Esophagus (tissue), 2 donors: Measurements from ENCODE around the gene JTB. TPM values are rescaled to one million over a fixed set of nuclear protein-coding genes. Genes with fewer than 3 reads are reported as not detected.

Source experiments
- H3K27ac ChIP-seq, 2 donors: one replicate each; pipeline ENCODE4 v1.5.1; 2013; ENCODE audit warnings: low read depth in 2 of 2, mild to moderate bottlenecking in 2 of 2, inconsistent platforms in 1 of 2, low read length in 1 of 2, moderate library complexity in 1 of 2
- H3K27me3 ChIP-seq, 2 donors: one replicate each; pipeline ENCODE4 v1.6.1; 2013; ENCODE audit warnings: low read length in 2 of 2, control low read depth in 1 of 2, mild to moderate bottlenecking in 1 of 2; ENCODE audit not compliant: insufficient read depth in 2 of 2, control insufficient read depth in 1 of 2
- H3K36me3 ChIP-seq, 2 donors: one replicate each; pipeline ENCODE4 v1.6.1; 2013; ENCODE audit warnings: low read length in 1 of 2; ENCODE audit not compliant: control insufficient read depth in 2 of 2, insufficient read depth in 2 of 2
- H3K4me1 ChIP-seq, 2 donors: one replicate each; pipeline ENCODE4 v1.6.1; 2013; ENCODE audit warnings: low read length in 1 of 2; ENCODE audit not compliant: control insufficient read depth in 2 of 2, insufficient read depth in 2 of 2
- H3K4me3 ChIP-seq, 2 donors: one replicate each; pipeline ENCODE4 v1.5.1; 2013; ENCODE audit warnings: low read length in 2 of 2, mild to moderate bottlenecking in 2 of 2, low read depth in 1 of 2, moderate library complexity in 1 of 2
- H3K9me3 ChIP-seq, 2 donors: one replicate each; pipeline ENCODE4 v1.6.1; 2013; ENCODE audit warnings: mild to moderate bottlenecking in 2 of 2, low read depth in 1 of 2, low read length in 1 of 2, moderate library complexity in 1 of 2; ENCODE audit not compliant: control insufficient read depth in 2 of 2, insufficient read depth in 1 of 2
- WGBS, 2 donors: extraction: QIAGEN DNeasy Blood & Tissue Kit; methylation state at CpG; one replicate each; pipeline ENCODE4 v1.1.7; 2013; 5-methylcytosine and 5-hydroxymethylcytosine counted together
- polyA plus RNA-seq, 2 donors: library from polyadenylated mRNA; stranded (reverse); fragments of 200-250 nt; gene quantifications; one replicate each; pipeline ENCODE4 v1.2.3, GENCODE V29; 2013
- donor health status: healthy with polysubstance abuse.
- donor health status: Bipolar disorder and iron deficiency.

Gene JTB
- polyA plus RNA-seq, 2 donors = 79.1 to 134 TPM

GRCh38 chr1:153967107-153967999, 10.1 kb downstream of the JTB start, which contains the start of gene CREB3L4:
Gene CREB3L4, plus strand, starts transcription at chr1:153967902. Its CDS starts 624 bp downstream, at chr1:153968526.
- peaks cover 3 to 7% of the 10 kb centered on the region in 2 donors for H3K4me1 ChIP-seq
- H3K9me3 ChIP-seq = no peaks in the 10 kb centered on the region
- no peaks in the 10 kb centered on the region for H3K36me3 ChIP-seq
- no peaks in the 10 kb centered on the region for H3K27me3 ChIP-seq
- peak within 1 kb of the TSS; percentile 66 to 78 for H3K4me3 ChIP-seq
- peak within 1 kb of the TSS; percentile 95 to 96 for H3K27ac ChIP-seq
- WGBS, 2 donors = 0 to 1% methylated on average over 60 of the region's 60 CpGs

GRCh38 chr1:153963850-153964331, 13.6 kb downstream of the JTB start:
- 0 to 2% methylated on average over 22 of the region's 22 CpGs for WGBS, 2 donors
- Histone ChIP-seq H3K27me3 (no peaks in the 10 kb centered on the region), H3K4me1 (peaks cover 7 to 14% of the 10 kb centered on the region in 2 donors), H3K36me3 (peaks cover 0 to 7% of the 10 kb centered on the region in 2 donors), H3K9me3 (no peaks in the 10 kb centered on the region), H3K27ac (peak overlapping the region; percentile 90 to 99), H3K4me3 (peak overlapping the region; percentile 66 to 83)

- peaks cover 3 to 14% of the 10 kb centered on the region in 2 donors for H3K4me1 ChIP-seq
These were observed 14.2 kb downstream of the JTB start, which contains the start of gene SLC39A1 for GRCh38 chr1:153963030-153963849. Gene SLC39A1, minus strand, starts transcription at chr1:153963537. Its CDS starts 822 bp downstream, at chr1:153962715.

GRCh38 chr1:153962088-153963029, 15.1 kb downstream of the JTB start:
- H3K27me3 ChIP-seq = no peaks in the 10 kb centered on the region
- H3K4me3 ChIP-seq = peak overlapping the region; percentile 66 to 83
- H3K9me3 ChIP-seq = no peaks in the 10 kb centered on the region
- peaks cover 3 to 14% of the 10 kb centered on the region in 2 donors for H3K4me1 ChIP-seq
- H3K36me3 ChIP-seq = peaks cover 0 to 7% of the 10 kb centered on the region in 2 donors
- 35 to 36% methylated on average over 16 of the region's 16 CpGs for WGBS, 2 donors
- peak overlapping the region; percentile 90 to 99 for H3K27ac ChIP-seq

More at GRCh38 chr1:153963030-153963849, 14.2 kb downstream of the JTB start, which contains the start of gene SLC39A1:
- Histone ChIP-seq H3K9me3 (no peaks in the 10 kb centered on the region), H3K4me3 (peak within 1 kb of the TSS; percentile 66 to 83), H3K27ac (peak within 1 kb of the TSS; percentile 90 to 99), H3K27me3 (no peaks in the 10 kb centered on the region), H3K36me3 (peaks cover 0 to 7% of the 10 kb centered on the region in 2 donors)
- WGBS, 2 donors = 1% methylated on average over 46 to 54 of the region's 54 CpGs

GRCh38 chr1:153961421-153961820, 16.1 kb downstream of the JTB start:
- WGBS, 2 donors = 73 to 76% methylated on average over 4 of the region's 4 CpGs
- Histone ChIP-seq H3K4me1 (peaks cover 4 to 17% of the 10 kb centered on the region in 2 donors), H3K9me3 (no peaks in the 10 kb centered on the region), H3K36me3 (peaks cover 0 to 7% of the 10 kb centered on the region in 2 donors), H3K27ac (peak overlapping the region; percentile 90 to 99), H3K4me3 (no peak overlapping the region), H3K27me3 (no peaks in the 10 kb centered on the region)

GRCh38 chr1:153960206-153960605, 17.3 kb downstream of the JTB start:
- Histone ChIP-seq H3K4me1 (peaks cover 7 to 24% of the 10 kb centered on the region in 2 donors), H3K36me3 (peaks cover 0 to 7% of the 10 kb centered on the region in 2 donors), H3K27ac (peak overlapping the region in 1 of 2 donors; percentile 12), H3K9me3 (no peaks in the 10 kb centered on the region), H3K27me3 (no peaks in the 10 kb centered on the region), H3K4me3 (no peak overlapping the region)
- WGBS, 2 donors = 81 to 86% methylated on average over 11 of the region's 11 CpGs

GRCh38 chr1:153959454-153959853, 18.0 kb downstream of the JTB start:
- H3K36me3 ChIP-seq = peaks cover 0 to 7% of the 10 kb centered on the region in 2 donors
- H3K4me3 ChIP-seq = no peak overlapping the region
- WGBS, 2 donors = 65 to 71% methylated on average over 3 of the region's 3 CpGs
- no peaks in the 10 kb centered on the region for H3K9me3 ChIP-seq
- no peaks in the 10 kb centered on the region for H3K27me3 ChIP-seq
- H3K4me1 ChIP-seq = peaks cover 7 to 24% of the 10 kb centered on the region in 2 donors
- peak overlapping the region; percentile 12 to 47 for H3K27ac ChIP-seq

- peak overlapping the region; percentile 59 to 64 for H3K27ac ChIP-seq
- peak overlapping the region in 1 of 2 donors; percentile 83 for H3K4me3 ChIP-seq
- WGBS, 2 donors = 12 to 22% methylated on average over 4 of the region's 4 CpGs
- H3K4me1 ChIP-seq = peaks cover 7 to 24% of the 10 kb centered on the region in 2 donors
- H3K9me3 ChIP-seq = no peaks in the 10 kb centered on the region
- no peaks in the 10 kb centered on the region for H3K27me3 ChIP-seq
- H3K36me3 ChIP-seq = peaks cover 0 to 10% of the 10 kb centered on the region in 2 donors
These were observed 18.6 kb downstream of the JTB start for GRCh38 chr1:153958961-153959260.
